ENCODE data around the gene MRGPRD.

- TF ChIP-seq MAX (IDR thresholded peaks at IDR 0.05; ENCODE audit: low read depth, low read length) (no peak), CTCF (IDR thresholded peaks at IDR 0.05; ENCODE audit: low read depth, low read length) (no peak), MYC (IDR thresholded peaks at IDR 0.05; ENCODE audit: low read depth, low read length) (no peak)
Measured at GRCh38 chr11:68960294-68961071, 20.3 kb downstream of the MRGPRD start.
